Astrocyte (in vitro differentiated cells and primary cell): ENCODE measurements around the gene ADAM22. TPM values are rescaled to one million over a fixed set of nuclear protein-coding genes. Genes with fewer than 3 reads are reported as not detected.

Source experiments
- DNase-seq: peaks from one replicate; pipeline ENCODE4 v3.0.0-alpha.2; 2010; ENCODE audit warnings: low read depth
- FAIRE-seq: peaks from 2 replicates; lab custom pipeline; 2011; peaks lifted over from hg19 to GRCh38; lab: Jason Lieb, UNC
- H2AFZ ChIP-seq: 2 replicates; pipeline ENCODE4 v1.6.0; 2012; ENCODE audit warnings: low read depth, low read length, inconsistent platforms
- H3K27ac ChIP-seq: 2 replicates; pipeline ENCODE4 v1.5.1; 2011; ENCODE audit warnings: low read depth, low read length, inconsistent platforms
- H3K27me3 ChIP-seq: 2 replicates; pipeline ENCODE4 v1.6.0; 2011; ENCODE audit warnings: low read length, inconsistent platforms; ENCODE audit not compliant: insufficient read depth
- H3K36me3 ChIP-seq: 2 replicates; pipeline ENCODE4 v1.5.1; 2011; ENCODE audit warnings: low read length, inconsistent platforms; ENCODE audit not compliant: insufficient read depth
- H3K4me1 ChIP-seq: 2 replicates; pipeline ENCODE4 v1.5.1; 2011; ENCODE audit warnings: low read length, inconsistent platforms; ENCODE audit not compliant: insufficient read depth
- H3K4me2 ChIP-seq: 2 replicates; pipeline ENCODE4 v1.6.0; 2012; ENCODE audit warnings: low read length, inconsistent platforms
- H3K4me3 ChIP-seq: 2 replicates; pipeline ENCODE4 v1.5.1; 2011; ENCODE audit warnings: low read depth, mild to moderate bottlenecking, low read length, inconsistent platforms; ENCODE audit not compliant: insufficient read depth
- H3K79me2 ChIP-seq: 2 replicates; pipeline ENCODE4 v1.6.0; 2012; ENCODE audit warnings: mild to moderate bottlenecking, low read length, inconsistent platforms; ENCODE audit not compliant: insufficient read depth
- H3K9ac ChIP-seq: 2 replicates; pipeline ENCODE4 v1.6.0; 2012; ENCODE audit warnings: mild to moderate bottlenecking, low read length, inconsistent platforms
- H3K9me3 ChIP-seq: 2 replicates; pipeline ENCODE4 v1.5.1; 2012; ENCODE audit warnings: low read depth, mild to moderate bottlenecking, low read length, inconsistent platforms; ENCODE audit not compliant: insufficient read depth
- H4K20me1 ChIP-seq: 2 replicates; pipeline ENCODE4 v1.6.0; 2012; ENCODE audit warnings: low read length, inconsistent platforms; ENCODE audit not compliant: insufficient read depth
- H3K27ac Mint-ChIP-seq: one replicate; pipeline ENCODE4 v1.8.0; 2021; ENCODE audit warnings: mild to moderate bottlenecking, mixed read lengths; ENCODE audit not compliant: unreplicated experiment
- H3K27me3 Mint-ChIP-seq: one replicate; pipeline ENCODE4 v1.8.0; 2021; ENCODE audit warnings: low read depth, mixed read lengths; ENCODE audit not compliant: unreplicated experiment
- H3K36me3 Mint-ChIP-seq: one replicate; pipeline ENCODE4 v1.8.0; 2021; ENCODE audit warnings: low read depth, mixed read lengths; ENCODE audit not compliant: unreplicated experiment
- H3K4me1 Mint-ChIP-seq: one replicate; pipeline ENCODE4 v1.8.0; 2021; ENCODE audit warnings: low read depth, mixed read lengths; ENCODE audit not compliant: unreplicated experiment
- H3K4me3 Mint-ChIP-seq: one replicate; pipeline ENCODE4 v1.8.0; 2021; ENCODE audit warnings: mild to moderate bottlenecking, moderate library complexity, mixed read lengths; ENCODE audit not compliant: unreplicated experiment
- H3K9me3 Mint-ChIP-seq: one replicate; pipeline ENCODE4 v1.8.0; 2021; ENCODE audit warnings: mild to moderate bottlenecking, mixed read lengths; ENCODE audit not compliant: unreplicated experiment
- EZH2 ChIP-seq: IDR thresholded peaks from 2 replicates; pipeline ENCODE4 v1.6.1; 2012; ENCODE audit warnings: mild to moderate bottlenecking, low read length, inconsistent platforms; ENCODE audit not compliant: insufficient read depth
- total RNA-seq: library from RNA; stranded (reverse); gene quantifications from 2 replicates; pipeline ENCODE4 v1.2.1, GENCODE V29; 2021
- TF ChIP-seq, protein P1 (sequence below): IDR thresholded peaks from 2 replicates; pipeline ENCODE4 v1.5.1; 2011; ENCODE audit warnings: low read depth, mild to moderate bottlenecking, inconsistent platforms, low read length, moderate library complexity; ENCODE audit not compliant: insufficient read depth

Gene ADAM22
- total RNA-seq, 1 donor from 2014 or later: 1.5 TPM

DNA sequence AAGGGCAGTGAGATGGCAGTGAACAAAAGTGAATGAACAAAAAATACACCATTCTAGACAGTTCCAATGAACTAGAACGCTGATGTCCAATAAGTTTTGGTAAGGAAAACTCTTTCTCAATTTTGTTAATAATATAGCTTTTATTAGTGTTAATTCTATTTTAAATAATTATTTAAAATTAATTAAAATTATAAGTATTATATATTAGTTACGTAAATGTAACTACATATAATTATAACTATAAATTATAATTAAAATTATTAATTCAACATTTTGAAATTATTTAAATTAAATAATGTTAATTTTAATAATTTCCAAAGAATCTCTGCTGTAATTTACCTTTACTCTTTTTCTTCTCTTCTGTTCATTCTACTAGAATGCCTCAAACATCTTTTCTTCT is 280.4 kb downstream of the ADAM22 start:
- Histone ChIP-seq H3K4me3 (no peak overlapping the region), H3K9me3 (no peaks in the 10 kb centered on the region), H4K20me1 (peaks cover 64% of the 10 kb centered on the region), H3K9ac (no peak overlapping the region), H2AFZ (no peak overlapping the region), H3K27me3 (no peaks in the 10 kb centered on the region), H3K4me2 (no peak overlapping the region), H3K79me2 (peaks cover 71% of the 10 kb centered on the region), H3K36me3 (peaks cover 20% of the 10 kb centered on the region), H3K27ac (no peak overlapping the region), H3K4me1 (peaks cover 6% of the 10 kb centered on the region)
- Mint-ChIP-seq H3K4me1 (peaks cover 9% of the 10 kb centered on the region), H3K36me3 (no peaks in the 10 kb centered on the region), H3K9me3 (no peaks in the 10 kb centered on the region), H3K27me3 (no peaks in the 10 kb centered on the region), H3K4me3 (no peak overlapping the region), H3K27ac (no peak overlapping the region)
- no peak for DNase-seq
- FAIRE-seq: no peak
- TF ChIP-seq EZH2: no peak
- TF ChIP-seq, protein P1, sequence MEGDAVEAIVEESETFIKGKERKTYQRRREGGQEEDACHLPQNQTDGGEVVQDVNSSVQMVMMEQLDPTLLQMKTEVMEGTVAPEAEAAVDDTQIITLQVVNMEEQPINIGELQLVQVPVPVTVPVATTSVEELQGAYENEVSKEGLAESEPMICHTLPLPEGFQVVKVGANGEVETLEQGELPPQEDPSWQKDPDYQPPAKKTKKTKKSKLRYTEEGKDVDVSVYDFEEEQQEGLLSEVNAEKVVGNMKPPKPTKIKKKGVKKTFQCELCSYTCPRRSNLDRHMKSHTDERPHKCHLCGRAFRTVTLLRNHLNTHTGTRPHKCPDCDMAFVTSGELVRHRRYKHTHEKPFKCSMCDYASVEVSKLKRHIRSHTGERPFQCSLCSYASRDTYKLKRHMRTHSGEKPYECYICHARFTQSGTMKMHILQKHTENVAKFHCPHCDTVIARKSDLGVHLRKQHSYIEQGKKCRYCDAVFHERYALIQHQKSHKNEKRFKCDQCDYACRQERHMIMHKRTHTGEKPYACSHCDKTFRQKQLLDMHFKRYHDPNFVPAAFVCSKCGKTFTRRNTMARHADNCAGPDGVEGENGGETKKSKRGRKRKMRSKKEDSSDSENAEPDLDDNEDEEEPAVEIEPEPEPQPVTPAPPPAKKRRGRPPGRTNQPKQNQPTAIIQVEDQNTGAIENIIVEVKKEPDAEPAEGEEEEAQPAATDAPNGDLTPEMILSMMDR: no peak

DNA sequence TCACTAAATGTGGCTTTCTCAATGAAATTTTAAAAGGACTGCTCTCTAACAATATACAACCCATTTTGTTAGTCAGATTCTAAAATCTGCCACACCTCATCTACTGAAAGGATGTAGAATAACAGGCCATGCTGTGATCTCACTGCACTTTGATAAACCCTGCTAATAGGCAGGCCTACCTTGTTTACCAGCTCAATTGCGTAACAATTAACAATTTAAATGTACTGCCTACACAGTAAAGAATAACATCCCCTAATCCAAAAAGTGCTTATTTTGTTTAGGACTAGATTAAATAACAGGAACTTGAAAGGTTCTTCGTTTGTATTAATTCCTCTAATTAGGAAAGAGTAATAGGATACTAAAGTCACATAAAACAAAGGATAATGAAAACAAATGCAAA is 281.2 kb downstream of the ADAM22 start:
- H3K27ac Mint-ChIP-seq: no peak overlapping the region
- H3K4me3 ChIP-seq: no peak overlapping the region
- H3K4me3 Mint-ChIP-seq: no peak overlapping the region
- peaks cover 16% of the 10 kb centered on the region for H3K36me3 ChIP-seq
- H2AFZ ChIP-seq: no peak overlapping the region
- H4K20me1 ChIP-seq: peaks cover 64% of the 10 kb centered on the region
- no peak for DNase-seq
- no peaks in the 10 kb centered on the region for H3K9me3 Mint-ChIP-seq
- FAIRE-seq: no peak
- H3K9ac ChIP-seq: no peak overlapping the region
- peaks cover 10% of the 10 kb centered on the region for H3K4me1 Mint-ChIP-seq
- H3K36me3 Mint-ChIP-seq: no peaks in the 10 kb centered on the region
- no peaks in the 10 kb centered on the region for H3K9me3 ChIP-seq
- H3K4me1 ChIP-seq: peaks cover 6% of the 10 kb centered on the region
- no peak overlapping the region for H3K27ac ChIP-seq
- no peaks in the 10 kb centered on the region for H3K27me3 ChIP-seq
- H3K27me3 Mint-ChIP-seq: no peaks in the 10 kb centered on the region
- TF ChIP-seq, protein P1: no peak
- no peak overlapping the region for H3K4me2 ChIP-seq
- peaks cover 75% of the 10 kb centered on the region for H3K79me2 ChIP-seq

DNA sequence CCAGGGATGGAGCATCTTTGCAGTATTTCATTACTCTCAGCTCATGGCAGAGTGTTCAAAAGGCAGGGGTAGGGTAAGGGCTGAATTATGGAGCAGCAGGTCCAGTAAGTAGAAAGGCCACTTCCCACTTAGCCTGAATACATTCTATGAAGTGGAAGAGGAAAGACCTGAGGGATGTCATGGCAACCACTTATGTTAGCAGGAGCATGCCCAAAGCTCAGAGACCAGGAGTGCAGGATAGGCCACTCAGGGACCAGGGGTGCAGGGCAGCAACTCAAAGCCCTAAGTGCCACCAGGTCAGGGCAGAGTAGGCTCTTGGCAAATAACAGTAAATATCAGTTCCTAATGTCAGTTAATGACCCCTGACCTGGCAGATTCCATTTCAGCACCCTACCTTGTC is 282.2 kb downstream of the ADAM22 start:
- DNase-seq: no peak
- Histone ChIP-seq H3K4me2 (no peak overlapping the region), H2AFZ (no peak overlapping the region), H3K36me3 (peaks cover 15% of the 10 kb centered on the region), H3K79me2 (peaks cover 75% of the 10 kb centered on the region), H3K9ac (no peak overlapping the region), H4K20me1 (peaks cover 64% of the 10 kb centered on the region), H3K27ac (no peak overlapping the region), H3K27me3 (no peaks in the 10 kb centered on the region), H3K4me1 (peaks cover 6% of the 10 kb centered on the region), H3K4me3 (no peak overlapping the region), H3K9me3 (no peaks in the 10 kb centered on the region)
- TF ChIP-seq EZH2: no peak
- TF ChIP-seq, protein P1: no peak
- H3K4me3 Mint-ChIP-seq: no peak overlapping the region
- no peak for FAIRE-seq
- H3K27ac Mint-ChIP-seq: no peak overlapping the region
- peaks cover 10% of the 10 kb centered on the region for H3K4me1 Mint-ChIP-seq
- no peaks in the 10 kb centered on the region for H3K27me3 Mint-ChIP-seq
- no peaks in the 10 kb centered on the region for H3K36me3 Mint-ChIP-seq
- peaks cover 2% of the 10 kb centered on the region for H3K9me3 Mint-ChIP-seq
